GM12801 (cell line): ENCODE data around the gene CCM2.

Experiments
- CTCF ChIP-seq: IDR thresholded peaks from one replicate; pipeline ENCODE4 v1.5.1; 2011; ENCODE audit warnings: control low read depth; ENCODE audit not compliant: insufficient read length; ENCODE audit errors: extremely low read depth

CCM2 gene

GRCh38 chr7:45003789-45004188 is 3.8 kb downstream of the CCM2 start:
- TF ChIP-seq CTCF, result no peak

- TF ChIP-seq CTCF, result no peak
Measured at GRCh38 chr7:45007106-45007505, 7.1 kb downstream of the CCM2 start.

GRCh38 chr7:45007571-45008328 is 7.7 kb downstream of the CCM2 start:
- no peak for TF ChIP-seq CTCF

GRCh38 chr7:45013465-45013967 is 13.5 kb downstream of the CCM2 start:
- no peak for TF ChIP-seq CTCF

- TF ChIP-seq CTCF, result no peak
Measured at GRCh38 chr7:45015313-45015712, 15.3 kb downstream of the CCM2 start.

GRCh38 chr7:45017253-45017652 is 17.3 kb downstream of the CCM2 start:
- TF ChIP-seq CTCF, result no peak

GRCh38 chr7:45020915-45021314 is 20.9 kb downstream of the CCM2 start:
- no peak for TF ChIP-seq CTCF
